HepG2 (cell line): Measurements from ENCODE around the gene SLC5A6. TPM values are rescaled to one million over a fixed set of nuclear protein-coding genes. Genes with fewer than 3 reads are reported as not detected.

ENCODE experiments used
- ATF7 ChIP-seq, 2 experiments: fragments of 450-650 bp in 1 of 2; sonication (generic) in 1 of 2; formaldehyde crosslinking in 1 of 2; IDR thresholded peaks; 2 replicates each; pipeline versions ENCODE4 v1.4.0 to v1.6.1; 2016 to 2020; ENCODE audit warnings: antibody characterized with exemption in 1 of 2, mild to moderate bottlenecking in 1 of 2, missing genetic modification reagents in 1 of 2
- CBX2 ChIP-seq, 2 experiments: fragments of 200-600 bp in 1 of 2; sonication (generic); formaldehyde crosslinking in 1 of 2; IDR thresholded peaks; 2 replicates each; pipeline versions ENCODE4 v1.7.0 to v1.8.1; 2018 to 2022; ENCODE audit warnings: low read depth in 2 of 2, low read length in 1 of 2, mild to moderate bottlenecking in 1 of 2, missing genetic modification reagents in 1 of 2
- FOSL2 ChIP-seq: sonication (generic); formaldehyde crosslinking; IDR thresholded peaks from 2 replicates; pipeline ENCODE4 v1.4.0; 2020; ENCODE audit warnings: missing genetic modification reagents
- KDM3A ChIP-seq: IDR thresholded peaks from 2 replicates; pipeline ENCODE4 v1.6.1; 2018; ENCODE audit warnings: low read depth, missing compliant biosample characterization
- KDM6A ChIP-seq: IDR thresholded peaks from 2 replicates; pipeline ENCODE4 v1.6.1; 2016; ENCODE audit warnings: low read depth
- KLF6 ChIP-seq: IDR thresholded peaks from 2 replicates; pipeline ENCODE4 v1.8.0; 2016; ENCODE audit warnings: missing biosample characterization, missing genetic modification reagents
- PHF21A ChIP-seq: sonication (generic); formaldehyde crosslinking; IDR thresholded peaks from 2 replicates; pipeline ENCODE4 v1.5.0; 2020; ENCODE audit warnings: mild to moderate bottlenecking, missing genetic modification reagents
- SMYD3 ChIP-seq: sonication (generic); formaldehyde crosslinking; IDR thresholded peaks from 2 replicates; pipeline ENCODE4 v1.8.1; 2023; ENCODE audit warnings: mild to moderate bottlenecking, missing genetic modification reagents
- TARDBP ChIP-seq: sonication (generic); formaldehyde crosslinking; IDR thresholded peaks from 2 replicates; pipeline ENCODE4 v1.8.0; 2022; ENCODE audit warnings: mild to moderate bottlenecking, missing genetic modification reagents
- TBL1XR1 ChIP-seq: fragments of 150-350 bp; IDR thresholded peaks from 2 replicates; pipeline ENCODE4 v1.6.1; 2014; ENCODE audit warnings: borderline replicate concordance, low read length; ENCODE audit not compliant: partially characterized antibody
- TSC22D2 ChIP-seq: sonication (generic); formaldehyde crosslinking; IDR thresholded peaks from 2 replicates; pipeline ENCODE4 v1.5.1; 2020; ENCODE audit warnings: missing genetic modification reagents, mild to moderate bottlenecking, borderline replicate concordance
- ZNF350 ChIP-seq: sonication (generic); formaldehyde crosslinking; IDR thresholded peaks from 2 replicates; pipeline ENCODE4 v1.4.0; 2020; ENCODE audit warnings: mild to moderate bottlenecking, low read depth, missing genetic modification reagents, borderline replicate concordance
- ZNF460 ChIP-seq: sonication (generic); formaldehyde crosslinking; IDR thresholded peaks from 2 replicates; pipeline ENCODE4 v1.5.1; 2020; ENCODE audit warnings: missing genetic modification reagents, mild to moderate bottlenecking, borderline replicate concordance
- ZNF749 ChIP-seq: sonication (generic); formaldehyde crosslinking; IDR thresholded peaks from 2 replicates; pipeline ENCODE4 v1.8.0; 2022; ENCODE audit warnings: mild to moderate bottlenecking, missing genetic modification reagents, moderate library complexity, borderline replicate concordance
- polyA plus RNA-seq, 8 experiments: library from polyadenylated mRNA; depleted of rRNA in 3 of 8; stranded (reverse) in 7 of 8; unstranded in 1 of 8; fragments of >200 nt; fragmentation: Illumina TruSeq in 4 of 8; extraction: Trizol in 4 of 8; gene quantifications; 2 replicates each; pipeline versions ENCODE4 v1.2.1 to v1.2.3, GENCODE V29; 2011 to 2016; ENCODE audit warnings: low read depth in 4 of 8, missing spikeins in 1 of 8, mixed read lengths in 1 of 8; ENCODE audit not compliant: insufficient read depth in 1 of 8
- total RNA-seq, 5 experiments: library from RNA; depleted of rRNA; stranded (reverse); fragments of >200 nt; fragmentation: Illumina TruSeq; extraction: Trizol; gene quantifications; 2 replicates each; pipeline ENCODE4 v1.2.3, GENCODE V29; 2016; ENCODE audit warnings: low read depth in 1 of 5
- TF ChIP-seq, protein P1 (sequence below): sonication (generic); formaldehyde crosslinking; conservative IDR thresholded peaks from 2 replicates; pipeline ENCODE4 v1.4.0; 2020; ENCODE audit warnings: missing genetic modification reagents
- TF ChIP-seq, protein P2 (sequence below): sonication (generic); formaldehyde crosslinking; IDR thresholded peaks from 2 replicates; pipeline ENCODE4 v1.4.0; 2020; ENCODE audit warnings: mild to moderate bottlenecking, low read depth, missing genetic modification reagents
- TF ChIP-seq, protein P3 (sequence below): sonication (generic); formaldehyde crosslinking; IDR thresholded peaks from 2 replicates; pipeline ENCODE4 v1.4.0; 2020; ENCODE audit warnings: missing genetic modification reagents, borderline replicate concordance

Gene SLC5A6
- total and polyA plus RNA-seq, 2 of the 13 experiments (the other 11 are each of a cell fraction or from before 2014, with no cell fraction given) = 135 to 417 TPM

DNA sequence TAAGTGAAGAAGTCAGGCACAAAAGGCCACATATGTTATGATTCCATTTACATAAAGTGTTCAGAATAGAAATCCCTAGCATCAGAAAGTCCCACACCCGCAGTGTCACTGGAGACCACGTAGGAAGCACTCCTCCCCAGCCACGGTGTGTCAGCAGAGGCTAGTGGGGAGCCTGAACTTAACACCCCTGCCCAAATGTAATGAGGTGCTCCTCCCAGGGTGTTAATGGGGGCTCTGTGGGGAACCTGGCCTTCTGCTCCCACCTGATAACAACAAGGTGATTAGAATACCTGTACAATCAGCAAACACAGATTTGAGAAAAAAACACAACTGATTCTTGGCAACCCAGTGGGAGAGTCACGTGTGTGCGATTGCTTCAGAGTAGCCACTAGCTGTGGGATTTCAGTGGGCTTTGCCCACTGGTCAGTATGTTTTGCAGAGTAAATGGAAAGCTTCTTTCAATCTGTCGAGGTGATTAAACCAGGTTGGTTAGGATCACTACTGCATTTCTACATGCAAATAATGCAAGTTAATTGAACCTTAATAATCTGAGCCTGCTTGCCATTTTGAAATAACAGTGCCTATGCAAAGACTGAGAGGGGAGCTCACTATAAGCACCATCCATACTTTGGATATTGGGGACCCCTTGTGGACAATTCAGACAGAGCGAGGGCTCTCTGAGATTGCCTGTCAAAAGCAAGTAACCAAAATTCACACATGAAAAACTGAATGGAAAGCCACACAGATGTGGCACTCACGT, 20.8 kb downstream of the SLC5A6 start (continued):
- TF ChIP-seq TBL1XR1 = no peak
- TF ChIP-seq, protein P1, sequence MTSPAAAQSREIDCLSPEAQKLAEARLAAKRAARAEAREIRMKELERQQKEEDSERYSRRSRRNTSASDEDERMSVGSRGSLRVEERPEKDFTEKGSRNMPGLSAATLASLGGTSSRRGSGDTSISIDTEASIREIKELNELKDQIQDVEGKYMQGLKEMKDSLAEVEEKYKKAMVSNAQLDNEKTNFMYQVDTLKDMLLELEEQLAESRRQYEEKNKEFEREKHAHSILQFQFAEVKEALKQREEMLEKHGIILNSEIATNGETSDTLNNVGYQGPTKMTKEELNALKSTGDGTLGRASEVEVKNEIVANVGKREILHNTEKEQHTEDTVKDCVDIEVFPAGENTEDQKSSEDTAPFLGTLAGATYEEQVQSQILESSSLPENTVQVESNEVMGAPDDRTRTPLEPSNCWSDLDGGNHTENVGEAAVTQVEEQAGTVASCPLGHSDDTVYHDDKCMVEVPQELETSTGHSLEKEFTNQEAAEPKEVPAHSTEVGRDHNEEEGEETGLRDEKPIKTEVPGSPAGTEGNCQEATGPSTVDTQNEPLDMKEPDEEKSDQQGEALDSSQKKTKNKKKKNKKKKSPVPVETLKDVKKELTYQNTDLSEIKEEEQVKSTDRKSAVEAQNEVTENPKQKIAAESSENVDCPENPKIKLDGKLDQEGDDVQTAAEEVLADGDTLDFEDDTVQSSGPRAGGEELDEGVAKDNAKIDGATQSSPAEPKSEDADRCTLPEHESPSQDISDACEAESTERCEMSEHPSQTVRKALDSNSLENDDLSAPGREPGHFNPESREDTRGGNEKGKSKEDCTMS (CRISPR knock-in tag) = no peak
- TF ChIP-seq SMYD3 (CRISPR knock-in tag) = peak; percentile 59
- TF ChIP-seq, protein P2, sequence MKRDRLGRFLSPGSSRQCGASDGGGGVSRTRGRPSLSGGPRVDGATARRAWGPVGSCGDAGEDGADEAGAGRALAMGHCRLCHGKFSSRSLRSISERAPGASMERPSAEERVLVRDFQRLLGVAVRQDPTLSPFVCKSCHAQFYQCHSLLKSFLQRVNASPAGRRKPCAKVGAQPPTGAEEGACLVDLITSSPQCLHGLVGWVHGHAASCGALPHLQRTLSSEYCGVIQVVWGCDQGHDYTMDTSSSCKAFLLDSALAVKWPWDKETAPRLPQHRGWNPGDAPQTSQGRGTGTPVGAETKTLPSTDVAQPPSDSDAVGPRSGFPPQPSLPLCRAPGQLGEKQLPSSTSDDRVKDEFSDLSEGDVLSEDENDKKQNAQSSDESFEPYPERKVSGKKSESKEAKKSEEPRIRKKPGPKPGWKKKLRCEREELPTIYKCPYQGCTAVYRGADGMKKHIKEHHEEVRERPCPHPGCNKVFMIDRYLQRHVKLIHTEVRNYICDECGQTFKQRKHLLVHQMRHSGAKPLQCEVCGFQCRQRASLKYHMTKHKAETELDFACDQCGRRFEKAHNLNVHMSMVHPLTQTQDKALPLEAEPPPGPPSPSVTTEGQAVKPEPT (CRISPR knock-in tag) = no peak
- TF ChIP-seq FOSL2 (CRISPR knock-in tag) = 0 out of 2 replicates have a peak, but pooled peaks have one; percentile 13
- TF ChIP-seq KDM6A = no peak
- peak; percentile 23; the same call in 1 of the 2 replicates for TF ChIP-seq TSC22D2 (CRISPR knock-in tag)
- no peak for TF ChIP-seq ATF7 (IDR thresholded peaks at IDR 0.05)
- no peak for TF ChIP-seq ATF7 (CRISPR knock-in tag; IDR thresholded peaks at IDR 0.05)
- no peak for TF ChIP-seq ZNF350 (CRISPR knock-in tag)
- TF ChIP-seq PHF21A (CRISPR knock-in tag) = 0 out of 2 replicates have a peak, but pooled peaks have one; percentile 27
- TF ChIP-seq, protein P3, sequence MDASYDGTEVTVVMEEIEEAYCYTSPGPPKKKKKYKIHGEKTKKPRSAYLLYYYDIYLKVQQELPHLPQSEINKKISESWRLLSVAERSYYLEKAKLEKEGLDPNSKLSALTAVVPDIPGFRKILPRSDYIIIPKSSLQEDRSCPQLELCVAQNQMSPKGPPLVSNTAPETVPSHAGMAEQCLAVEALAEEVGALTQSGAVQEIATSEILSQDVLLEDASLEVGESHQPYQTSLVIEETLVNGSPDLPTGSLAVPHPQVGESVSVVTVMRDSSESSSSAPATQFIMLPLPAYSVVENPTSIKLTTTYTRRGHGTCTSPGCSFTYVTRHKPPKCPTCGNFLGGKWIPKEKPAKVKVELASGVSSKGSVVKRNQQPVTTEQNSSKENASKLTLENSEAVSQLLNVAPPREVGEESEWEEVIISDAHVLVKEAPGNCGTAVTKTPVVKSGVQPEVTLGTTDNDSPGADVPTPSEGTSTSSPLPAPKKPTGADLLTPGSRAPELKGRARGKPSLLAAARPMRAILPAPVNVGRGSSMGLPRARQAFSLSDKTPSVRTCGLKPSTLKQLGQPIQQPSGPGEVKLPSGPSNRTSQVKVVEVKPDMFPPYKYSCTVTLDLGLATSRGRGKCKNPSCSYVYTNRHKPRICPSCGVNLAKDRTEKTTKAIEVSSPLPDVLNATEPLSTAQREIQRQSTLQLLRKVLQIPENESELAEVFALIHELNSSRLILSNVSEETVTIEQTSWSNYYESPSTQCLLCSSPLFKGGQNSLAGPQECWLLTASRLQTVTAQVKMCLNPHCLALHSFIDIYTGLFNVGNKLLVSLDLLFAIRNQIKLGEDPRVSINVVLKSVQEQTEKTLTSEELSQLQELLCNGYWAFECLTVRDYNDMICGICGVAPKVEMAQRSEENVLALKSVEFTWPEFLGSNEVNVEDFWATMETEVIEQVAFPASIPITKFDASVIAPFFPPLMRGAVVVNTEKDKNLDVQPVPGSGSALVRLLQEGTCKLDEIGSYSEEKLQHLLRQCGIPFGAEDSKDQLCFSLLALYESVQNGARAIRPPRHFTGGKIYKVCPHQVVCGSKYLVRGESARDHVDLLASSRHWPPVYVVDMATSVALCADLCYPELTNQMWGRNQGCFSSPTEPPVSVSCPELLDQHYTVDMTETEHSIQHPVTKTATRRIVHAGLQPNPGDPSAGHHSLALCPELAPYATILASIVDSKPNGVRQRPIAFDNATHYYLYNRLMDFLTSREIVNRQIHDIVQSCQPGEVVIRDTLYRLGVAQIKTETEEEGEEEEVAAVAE (CRISPR knock-in tag) = 0 out of 2 replicates have a peak, but pooled peaks have one; percentile 68
- 0 out of 2 replicates have a peak, but pooled peaks have one; percentile 34 for TF ChIP-seq KDM3A (CRISPR knock-in tag)
- no peak for TF ChIP-seq CBX2 (IDR thresholded peaks at IDR 0.05; ENCODE audit: low read depth, low read length)
- no peak for TF ChIP-seq CBX2 (CRISPR knock-in tag; IDR thresholded peaks at IDR 0.05; ENCODE audit: low read depth)
- TF ChIP-seq KLF6 (CRISPR knock-in tag) = no peak
- TF ChIP-seq ZNF460 (CRISPR knock-in tag) = no peak
- no peak for TF ChIP-seq ZNF749 (CRISPR knock-in tag)
- peak; percentile 50; the same call in 1 of the 2 replicates for TF ChIP-seq TARDBP
